PC-9 (cell line): ENCODE results near the gene MRE11.

Source experiments
- CTCF ChIP-seq: fragments of 200-600 bp; sonication (generic); conservative IDR thresholded peaks from 2 replicates; pipeline ENCODE4 v1.6.1; 2017; ENCODE audit warnings: mixed run types, antibody characterized with exemption, mild to moderate bottlenecking, moderate library complexity
- EZH2 ChIP-seq: fragments of 200-600 bp; sonication (generic); IDR thresholded peaks from 2 replicates; pipeline ENCODE4 v1.8.0; 2017; ENCODE audit warnings: antibody characterized with exemption, low read depth

- TF ChIP-seq CTCF (no peak), EZH2 (no peak)
Observed at GRCh38 chr11:94433049-94433448, 60.6 kb downstream of the MRE11 start.
